Measurements from ENCODE around the gene MTG1. TPM values are rescaled to one million over a fixed set of nuclear protein-coding genes. Genes with fewer than 3 reads are reported as not detected.

The MTG1 gene
- total RNA-seq, 1 donor from 2014 or later: 33.0 TPM

- peak overlapping the region; percentile 81 for H3K4me3 ChIP-seq
- no peaks in the 10 kb centered on the region for H3K36me3 ChIP-seq
- ATAC-seq (peak; percentile 84), DNase-seq (peak; percentile 90)
- H3K27me3 ChIP-seq: no peaks in the 10 kb centered on the region
- H3K27ac ChIP-seq: peak overlapping the region; percentile 82
- H3K4me1 ChIP-seq: peaks cover 15% of the 10 kb centered on the region
- no peaks in the 10 kb centered on the region for H3K9me3 ChIP-seq
- no peak for TF ChIP-seq CTCF (IDR thresholded peaks at IDR 0.05)
- intact Hi-C loops (cut with DNase I): no loop called here
Measured at GRCh38 chr10:133378251-133379096, 15.5 kb upstream of the MTG1 start.

GRCh38 chr10:133379152-133379800 lies 14.7 kb upstream of the MTG1 start, which contains the start of gene PAOX:
PAOX (plus strand) TSS chr10:133379262; CDS start chr10:133379317, 55 bp downstream.
- Histone ChIP-seq H3K4me1 (peaks cover 11% of the 10 kb centered on the region), H3K4me3 (peak within 1 kb of the TSS; percentile 81), H3K9me3 (no peaks in the 10 kb centered on the region), H3K36me3 (no peaks in the 10 kb centered on the region), H3K27ac (peak within 1 kb of the TSS; percentile 82), H3K27me3 (no peaks in the 10 kb centered on the region)
- no peak for TF ChIP-seq CTCF (IDR thresholded peaks at IDR 0.05)
- ATAC-seq: peak; percentile 77
- peak; percentile 89 for DNase-seq
- intact Hi-C loops (cut with DNase I): no loop called here

- peak; percentile 4 for ATAC-seq
- H3K27me3 ChIP-seq: no peaks in the 10 kb centered on the region
- H3K36me3 ChIP-seq: no peaks in the 10 kb centered on the region
- peak overlapping the region; percentile 71 for H3K4me3 ChIP-seq
- intact Hi-C loops (cut with DNase I): no loop called here
- no peak for TF ChIP-seq CTCF (IDR thresholded peaks at IDR 0.05)
- H3K9me3 ChIP-seq: no peaks in the 10 kb centered on the region
- peaks cover 8% of the 10 kb centered on the region for H3K4me1 ChIP-seq
- peak overlapping the region; percentile 47 for H3K27ac ChIP-seq
- peak; percentile 73 for DNase-seq
Measured at GRCh38 chr10:133379801-133380666, 13.9 kb upstream of the MTG1 start.

- Histone ChIP-seq H3K36me3 (no peaks in the 10 kb centered on the region), H3K9me3 (no peaks in the 10 kb centered on the region), H3K4me3 (no peak overlapping the region), H3K27me3 (no peaks in the 10 kb centered on the region), H3K27ac (no peak overlapping the region), H3K4me1 (peaks cover 8% of the 10 kb centered on the region)
- ATAC-seq (no peak), DNase-seq (no peak)
- intact Hi-C loops (cut with DNase I): no loop called here
- no peak for TF ChIP-seq CTCF (IDR thresholded peaks at IDR 0.05)
Measured at GRCh38 chr10:133381036-133381435, 12.9 kb upstream of the MTG1 start.

GRCh38 chr10:133383551-133383950 lies 10.4 kb upstream of the MTG1 start:
- Histone ChIP-seq H3K27ac (no peak overlapping the region), H3K27me3 (no peaks in the 10 kb centered on the region), H3K4me3 (no peak overlapping the region), H3K36me3 (no peaks in the 10 kb centered on the region), H3K4me1 (no peaks in the 10 kb centered on the region), H3K9me3 (no peaks in the 10 kb centered on the region)
- no peak for DNase-seq
- no peak for TF ChIP-seq CTCF (IDR thresholded peaks at IDR 0.05)
- ATAC-seq: no peak
- intact Hi-C loops (cut with DNase I): no loop called here
